Measurements from ENCODE around the gene FSHR.

The FSHR gene

DNA sequence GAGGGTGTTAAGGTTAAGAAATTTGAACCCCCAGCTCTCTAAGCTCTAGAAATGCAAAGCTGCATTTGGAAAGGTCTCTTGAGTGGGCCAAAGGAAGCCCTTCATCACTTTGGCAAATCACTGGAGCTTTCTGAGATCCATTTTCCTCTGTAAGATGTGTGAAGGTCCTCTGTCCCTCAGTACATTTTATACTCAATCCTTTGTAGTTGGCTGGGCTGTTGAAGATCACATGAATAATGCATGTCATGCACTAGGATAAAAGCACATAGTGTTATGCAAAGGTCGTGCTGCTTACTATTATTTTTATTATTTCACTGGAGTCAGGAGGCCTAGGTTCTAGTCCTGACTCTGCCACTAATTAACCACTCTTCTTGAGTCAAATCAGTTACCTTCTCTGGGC, 124.9 kb downstream of the FSHR start:
- no peak for DNase-seq

DNA sequence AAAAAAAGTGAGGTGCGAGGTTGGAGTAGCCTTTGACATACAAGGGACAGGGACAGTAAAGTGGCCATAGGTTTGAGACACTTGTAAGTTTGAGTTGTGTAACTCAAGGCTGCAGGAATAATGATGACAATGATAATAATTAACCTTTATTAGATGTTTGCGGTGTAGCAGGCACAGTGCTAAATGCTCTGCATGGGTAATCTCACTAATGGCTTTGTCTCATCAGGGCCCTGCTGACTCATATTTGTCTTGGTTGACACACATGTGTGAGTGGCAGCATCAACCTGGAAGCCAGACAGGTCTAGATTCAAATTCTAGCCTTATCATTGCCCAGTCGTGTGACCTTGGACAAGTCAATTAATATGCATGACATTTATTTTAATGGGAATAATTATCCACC, 126.2 kb downstream of the FSHR start:
- no peak for DNase-seq

DNA sequence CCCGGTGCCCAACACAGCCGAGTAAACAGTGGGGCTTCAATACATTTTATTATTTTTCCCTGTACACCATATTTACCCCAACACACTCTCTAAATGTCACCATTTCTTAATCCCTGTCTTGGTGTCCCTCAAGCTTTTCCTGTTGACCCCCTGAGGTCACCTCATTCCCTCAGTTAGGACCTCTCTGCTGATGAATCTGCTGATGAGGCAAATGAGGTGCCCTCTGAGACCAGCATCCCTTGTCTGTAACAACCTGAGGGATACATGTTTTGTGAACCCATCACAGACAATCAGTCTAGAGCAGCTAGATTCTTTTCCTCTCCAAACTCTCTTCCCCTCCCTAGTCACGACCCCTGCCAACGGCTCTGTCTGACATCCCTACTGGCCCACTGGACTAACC, 127.6 kb downstream of the FSHR start:
- DNase-seq, result no peak

DNA sequence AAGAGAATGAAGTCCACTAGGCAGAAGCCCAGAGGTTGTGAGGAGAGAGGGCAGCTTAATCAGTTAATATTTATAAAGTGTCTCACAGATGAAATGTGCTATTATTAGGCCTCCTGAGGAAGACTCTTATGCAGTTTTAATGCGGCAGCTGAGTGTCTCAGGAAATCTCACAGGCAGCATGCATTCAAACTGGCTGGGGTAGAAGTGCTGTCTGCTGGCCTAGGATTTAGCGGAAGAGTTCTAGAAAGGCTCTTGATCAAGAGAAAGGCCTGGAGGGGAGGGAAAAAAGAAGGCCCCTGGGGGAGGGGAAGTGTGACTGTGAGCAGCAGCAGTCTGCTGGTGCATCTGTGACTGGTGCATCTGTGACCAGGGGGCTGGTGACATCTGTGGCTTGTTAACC, 133.0 kb downstream of the FSHR start:
- peak; percentile 23 for DNase-seq

DNA sequence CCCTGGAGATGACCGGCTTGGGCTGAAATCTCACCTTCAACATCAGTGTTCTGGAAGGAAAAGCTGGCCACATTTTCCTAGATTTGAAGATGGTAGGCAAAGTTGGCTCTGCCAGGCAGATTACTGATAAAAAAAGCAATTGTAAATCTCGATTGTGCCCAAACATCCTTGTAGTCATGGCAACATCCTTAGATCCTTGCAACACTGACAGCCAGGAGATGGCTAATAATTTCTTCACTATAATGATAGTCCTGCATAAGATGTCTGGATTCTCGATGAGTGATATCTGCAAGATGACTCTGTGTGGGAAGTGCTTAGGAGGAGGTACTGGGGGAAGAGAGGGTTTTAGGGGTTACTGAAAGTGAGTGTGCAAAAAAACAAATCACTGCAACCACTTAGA, 149.1 kb downstream of the FSHR start:
- no peak for DNase-seq

DNA sequence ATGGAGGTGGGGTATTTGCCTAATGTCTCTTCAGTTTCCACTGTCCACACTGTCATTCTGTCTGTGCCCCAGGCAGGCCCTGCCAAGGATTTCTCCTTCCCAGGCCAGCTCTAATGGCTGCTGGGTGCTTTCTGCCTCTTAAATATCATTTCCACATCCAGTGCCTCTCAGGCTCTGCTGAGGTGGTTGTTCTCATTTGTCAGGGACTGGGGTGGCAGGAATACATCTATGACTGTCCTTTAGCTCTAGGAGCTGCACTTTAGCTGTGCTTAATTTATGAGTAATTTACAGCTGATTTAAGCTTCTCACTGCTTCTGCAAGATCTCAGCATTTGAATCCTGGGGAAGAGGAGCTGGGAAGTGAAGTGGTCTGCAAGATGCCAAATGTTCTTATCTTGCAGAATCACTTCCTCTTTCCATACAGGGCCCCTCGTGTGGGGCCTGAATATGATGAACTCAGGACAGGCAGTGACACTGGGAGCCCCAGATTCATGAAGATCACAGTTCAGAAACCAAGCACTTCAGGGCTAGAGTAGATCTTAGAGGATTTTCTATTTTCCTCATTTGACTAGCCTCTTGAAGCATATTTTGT, 150.2 kb downstream of the FSHR start:
- no peak for DNase-seq

DNA sequence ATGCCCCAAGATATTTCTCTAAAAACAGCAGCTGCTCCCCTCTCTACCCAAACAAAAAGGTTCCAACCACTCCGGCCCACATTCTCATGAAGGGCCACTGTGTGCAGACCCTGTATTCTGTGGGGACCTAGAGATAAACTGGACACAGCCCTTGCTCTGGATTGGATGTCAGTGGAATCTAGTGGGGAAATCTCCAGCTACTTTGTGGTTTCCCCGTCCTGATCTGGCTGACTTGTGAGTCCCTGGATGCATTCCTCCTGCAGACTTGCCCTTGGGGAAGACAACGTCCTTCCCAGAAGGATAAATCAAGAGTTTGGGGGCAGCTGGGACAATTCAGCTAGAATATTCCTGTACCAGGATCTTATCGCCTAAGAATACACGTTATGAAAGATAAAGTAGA, 151.1 kb downstream of the FSHR start:
- DNase-seq, result no peak

DNA sequence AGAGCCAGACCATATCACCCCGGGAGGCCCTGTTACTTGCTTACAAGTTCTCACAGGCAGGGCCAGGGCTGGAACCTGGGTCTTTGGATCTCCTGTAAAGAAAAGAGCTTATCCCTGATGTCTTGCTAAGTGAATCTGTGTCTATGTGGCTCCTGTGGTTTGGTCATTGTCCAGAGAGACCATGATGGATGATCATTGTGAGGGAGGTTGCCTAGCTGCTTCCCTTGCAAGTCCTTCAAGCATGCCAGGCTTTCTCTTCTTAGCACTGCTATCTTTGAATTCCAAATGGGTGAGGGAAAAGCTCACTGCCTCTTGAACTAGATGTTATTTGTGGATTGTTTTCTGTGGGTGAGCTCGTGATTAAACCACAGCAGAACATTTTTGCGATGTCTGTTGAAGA, 151.6 kb downstream of the FSHR start:
- DNase-seq, result no peak

DNA sequence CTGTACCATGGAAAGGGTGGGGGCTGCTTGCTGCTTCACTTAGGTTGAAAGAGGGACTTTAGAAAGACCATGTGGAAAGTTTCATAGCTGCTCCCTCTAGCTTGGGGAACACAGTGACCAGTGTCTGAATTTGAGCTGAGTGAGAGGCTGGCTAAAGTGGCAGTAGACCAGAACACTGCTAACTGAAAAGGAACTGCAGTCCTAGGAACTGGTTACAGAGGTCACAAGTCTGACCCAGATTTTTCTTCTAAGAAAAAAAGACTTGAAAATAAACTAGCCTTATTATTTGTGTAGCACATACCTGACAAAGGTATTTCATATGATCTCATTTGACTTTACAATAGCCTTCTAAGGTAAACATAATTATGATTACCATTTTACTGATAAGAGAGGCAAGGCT, 153.6 kb downstream of the FSHR start:
- no peak for DNase-seq

DNA sequence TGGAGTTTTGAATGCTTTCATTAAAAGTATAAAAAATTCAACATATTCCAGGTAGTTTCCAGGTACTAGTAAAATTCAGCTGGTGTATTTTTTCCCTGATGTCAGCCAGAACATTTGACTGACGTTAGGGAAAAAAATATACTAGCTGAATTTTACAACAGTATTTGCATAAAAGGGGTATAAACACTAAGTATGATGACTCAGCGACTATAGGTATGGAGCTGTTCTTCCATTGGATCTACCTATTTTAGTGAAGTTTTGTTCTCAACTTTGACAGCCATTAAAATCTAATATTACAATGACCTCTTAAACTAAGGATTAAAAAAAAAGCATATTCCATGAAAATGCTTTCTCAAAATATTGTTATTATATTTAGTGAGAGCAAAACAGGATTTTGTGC, 155.9 kb downstream of the FSHR start:
- DNase-seq, result no peak

DNA sequence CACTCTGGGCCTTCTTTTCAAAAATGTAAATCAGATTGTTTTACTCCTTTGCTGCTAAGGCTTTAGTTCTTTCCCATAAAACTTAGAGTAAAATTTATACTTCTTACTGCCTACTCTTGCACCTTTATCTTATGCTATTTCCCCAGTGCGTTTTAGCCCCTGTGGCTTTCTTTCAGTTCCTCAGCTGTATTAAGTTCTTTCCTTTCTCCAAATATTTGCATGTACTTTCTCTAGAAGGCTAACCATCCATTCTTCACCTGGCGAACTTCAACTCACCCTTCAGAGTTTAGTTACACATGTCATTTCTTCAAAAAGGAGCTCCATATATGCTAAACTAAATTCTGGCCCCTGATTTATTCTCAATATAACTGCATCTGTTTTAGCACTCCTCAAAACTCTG, 160.7 kb downstream of the FSHR start:
- DNase-seq, result no peak

DNA sequence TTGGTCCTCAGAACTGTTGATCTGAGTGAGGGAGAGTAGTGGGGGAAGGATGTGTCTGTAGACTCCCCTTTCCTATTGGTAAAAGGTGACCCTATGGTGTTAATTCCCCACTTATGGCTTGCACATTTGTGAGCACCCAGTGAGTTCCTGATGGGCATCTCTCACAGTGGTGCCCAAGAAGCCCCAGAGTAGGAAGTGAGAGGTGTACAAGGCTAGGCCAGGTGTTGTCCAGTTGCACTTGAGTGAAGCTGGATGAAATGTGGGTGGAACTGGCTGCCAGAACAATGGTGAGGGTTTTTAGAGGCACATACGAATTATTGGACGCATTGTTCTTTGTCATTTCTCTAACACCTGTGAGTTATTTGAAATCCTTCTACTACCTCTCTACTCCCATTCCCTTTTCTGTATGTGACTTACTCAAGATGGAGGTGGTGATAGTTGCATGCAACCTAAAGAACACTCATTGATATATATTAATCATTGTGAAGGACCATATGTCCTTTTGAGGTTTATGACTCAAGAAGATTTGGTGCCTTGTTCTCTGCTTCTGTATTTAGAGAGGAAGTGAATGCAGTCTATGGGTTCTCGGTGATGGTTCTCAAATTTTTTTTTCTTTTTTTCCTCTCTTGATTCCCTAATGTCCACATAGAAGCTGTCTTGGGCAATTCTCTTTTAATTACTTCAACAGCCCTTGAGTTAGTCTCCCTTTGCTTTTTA, 162.7 kb downstream of the FSHR start:
- DNase-seq, result no peak

DNA sequence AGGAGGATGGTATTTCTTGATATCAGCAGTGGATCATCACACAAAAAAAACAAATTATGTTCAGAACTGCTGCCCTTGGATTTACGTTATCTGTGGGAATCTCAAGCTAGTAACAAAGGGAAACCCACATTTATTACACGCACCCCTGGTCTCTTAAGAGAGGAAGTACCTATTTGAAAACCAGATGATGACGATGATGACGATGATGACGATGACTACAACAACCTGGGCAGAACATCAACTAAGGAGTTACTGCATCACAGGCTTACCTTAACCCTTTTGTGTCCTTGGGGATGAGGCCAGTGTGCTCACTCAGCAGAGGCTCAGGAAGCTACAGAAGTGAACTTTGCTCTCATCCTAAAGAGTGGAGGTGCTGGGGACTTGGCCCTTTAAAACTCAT, 169.4 kb downstream of the FSHR start:
- DNase-seq, result no peak

DNA sequence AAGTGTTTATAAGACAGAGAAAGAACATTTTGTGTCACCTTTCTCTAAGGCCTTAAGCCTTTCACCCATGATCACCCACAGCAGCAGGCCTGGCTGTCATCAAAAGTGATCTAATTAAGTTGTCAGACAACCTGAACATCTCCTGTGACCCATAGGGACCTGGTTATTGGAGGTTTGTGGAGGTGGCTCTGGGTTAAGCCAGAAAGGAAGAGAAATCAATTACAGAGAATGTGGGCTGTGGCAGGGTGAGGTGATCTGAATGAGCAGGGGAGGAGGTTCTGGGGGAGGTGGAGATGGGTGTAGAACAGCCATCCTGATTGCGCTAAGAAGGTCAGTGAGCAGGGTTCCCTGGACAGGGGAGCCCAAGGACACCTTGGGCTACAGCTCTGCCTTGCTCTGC, 170.8 kb downstream of the FSHR start:
- no peak for DNase-seq

DNA sequence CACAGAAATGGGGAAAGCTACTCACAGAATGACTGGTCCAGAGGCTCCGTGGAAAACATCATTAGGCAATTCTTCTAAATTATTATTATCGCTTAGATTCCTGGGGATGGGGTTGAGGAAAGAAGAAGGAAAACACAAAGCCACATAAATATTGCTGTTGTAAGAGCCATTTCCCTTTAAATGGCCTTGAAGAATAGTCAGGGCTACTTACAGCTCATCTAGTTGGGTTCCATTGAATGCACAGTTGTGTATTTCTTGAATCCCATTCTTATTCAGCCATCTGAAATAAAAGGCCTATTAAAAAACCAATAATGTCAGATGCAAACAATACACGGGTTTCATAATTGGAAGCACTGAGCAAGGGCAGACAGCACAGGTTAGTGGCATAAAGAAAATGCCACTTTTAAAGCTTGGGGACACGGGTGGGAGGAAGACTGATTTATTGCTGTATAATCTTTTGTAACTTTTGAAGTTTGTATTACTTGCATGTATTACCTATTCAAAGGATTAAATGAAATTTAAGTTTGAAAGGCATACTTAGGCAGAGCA, 171.4 kb downstream of the FSHR start:
- no peak for DNase-seq

DNA sequence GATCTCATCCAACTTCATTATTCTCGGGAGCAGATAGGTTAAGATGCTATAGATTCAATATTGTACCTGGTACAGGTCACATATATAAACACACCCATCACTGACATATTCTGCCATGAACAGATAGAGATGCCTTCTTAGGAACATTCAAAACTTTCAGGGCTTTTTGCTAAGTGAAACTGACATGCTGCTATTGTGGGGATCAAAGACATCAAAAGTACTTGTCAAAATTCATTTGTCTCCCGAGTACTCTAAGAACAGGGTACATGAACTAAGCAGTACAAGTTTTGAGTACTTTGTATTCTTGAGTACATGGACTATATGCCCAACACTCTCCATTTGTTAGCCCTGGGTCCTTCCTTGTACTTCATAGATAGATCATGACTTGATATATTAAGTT, 173.5 kb downstream of the FSHR start:
- DNase-seq, result no peak

DNA sequence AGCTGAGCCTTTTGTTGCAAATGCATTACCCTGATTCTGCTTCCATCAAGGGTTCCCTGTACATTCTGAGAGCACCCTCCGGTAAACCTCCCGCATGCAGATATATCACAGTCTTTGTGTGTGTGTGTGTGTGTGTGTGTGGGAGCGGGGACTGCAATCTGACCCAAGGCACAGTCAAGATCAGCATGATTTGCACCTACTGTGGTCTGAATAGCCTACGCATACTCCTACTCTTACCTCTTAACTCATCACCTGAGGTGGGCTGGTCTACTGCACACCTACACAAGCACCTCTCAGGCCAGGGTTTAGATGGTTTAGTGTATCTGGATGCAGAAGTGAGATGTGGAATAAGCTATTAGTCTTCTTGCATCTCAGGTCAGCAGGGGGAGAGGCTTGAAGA, 174.6 kb downstream of the FSHR start:
- DNase-seq, result no peak

DNA sequence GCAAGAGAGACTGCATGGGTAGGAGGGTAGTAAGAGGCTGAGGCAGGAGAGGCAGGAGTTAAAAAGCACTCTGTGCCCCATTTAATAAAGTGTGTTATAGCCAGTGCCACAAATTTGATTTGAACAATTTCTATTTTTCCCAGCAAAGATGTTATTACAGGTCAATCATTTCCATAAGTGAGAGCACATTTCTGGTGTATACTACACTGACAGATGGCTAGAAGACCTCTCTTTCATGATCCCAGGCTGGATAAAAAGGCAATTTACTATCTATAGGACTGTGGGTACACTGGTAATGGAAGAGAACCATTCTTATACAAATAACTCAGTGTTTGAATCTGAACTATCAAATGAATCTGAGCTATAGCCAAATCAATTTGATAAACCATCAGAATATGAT, 176.2 kb downstream of the FSHR start:
- no peak for DNase-seq

DNA sequence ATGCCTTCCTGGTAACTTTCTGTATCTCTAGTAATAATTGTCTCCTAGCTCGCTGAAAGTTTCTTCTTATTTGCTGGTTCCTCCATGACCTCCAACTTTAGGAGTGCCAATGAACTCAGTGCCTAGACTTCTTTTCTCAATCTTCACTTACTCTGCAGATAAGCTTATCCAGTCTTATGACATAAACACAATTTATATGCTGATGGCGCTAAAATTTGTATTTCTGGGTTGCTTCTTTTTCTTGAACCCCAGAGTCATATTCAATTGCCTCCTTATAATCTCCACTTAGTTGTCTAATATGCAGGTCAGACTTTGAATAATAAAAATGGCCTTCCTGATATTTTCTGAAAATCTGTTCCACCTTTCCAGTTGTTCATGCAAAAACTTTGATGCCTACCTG, 182.5 kb downstream of the FSHR start:
- no peak for DNase-seq

DNA sequence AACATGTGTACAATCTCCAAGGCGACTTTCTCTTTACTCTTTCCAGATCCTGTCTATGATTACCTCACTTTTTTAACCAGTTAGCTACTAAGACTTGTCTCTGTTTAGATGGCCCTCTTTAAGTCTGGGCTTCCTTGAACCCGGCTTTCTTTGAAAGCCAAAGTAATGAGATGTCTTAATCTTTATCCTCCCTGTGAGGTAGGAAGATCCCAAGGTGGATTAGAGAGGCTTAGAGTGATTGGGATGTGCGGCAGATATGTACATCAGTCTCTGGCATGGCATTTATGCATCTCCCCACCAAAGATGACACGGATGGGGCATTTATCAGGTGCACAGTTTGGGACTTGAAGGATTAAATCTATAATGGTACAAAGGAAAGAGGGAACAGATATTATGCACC, 186.3 kb downstream of the FSHR start:
- DNase-seq, result no peak

DNA sequence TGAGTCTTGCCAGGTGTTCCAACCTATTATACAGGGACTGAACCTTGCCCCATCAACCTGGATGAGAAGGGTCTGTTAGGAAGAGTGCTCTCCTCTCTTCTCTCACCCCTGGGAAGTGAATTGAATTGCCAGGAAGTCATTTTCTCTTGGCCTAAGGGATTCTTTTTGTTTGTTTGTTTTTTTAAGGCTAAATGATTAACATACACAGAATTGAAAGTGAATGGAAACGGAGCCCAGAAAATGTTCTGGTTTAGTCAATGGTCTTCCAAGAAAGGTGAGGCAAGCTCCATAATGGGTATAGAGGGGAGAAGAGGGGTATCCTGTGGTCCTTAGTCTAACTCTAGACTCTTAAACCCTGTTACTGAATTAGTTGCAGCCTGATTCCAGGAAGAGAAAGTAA, 189.1 kb downstream of the FSHR start:
- DNase-seq, result no peak

DNA sequence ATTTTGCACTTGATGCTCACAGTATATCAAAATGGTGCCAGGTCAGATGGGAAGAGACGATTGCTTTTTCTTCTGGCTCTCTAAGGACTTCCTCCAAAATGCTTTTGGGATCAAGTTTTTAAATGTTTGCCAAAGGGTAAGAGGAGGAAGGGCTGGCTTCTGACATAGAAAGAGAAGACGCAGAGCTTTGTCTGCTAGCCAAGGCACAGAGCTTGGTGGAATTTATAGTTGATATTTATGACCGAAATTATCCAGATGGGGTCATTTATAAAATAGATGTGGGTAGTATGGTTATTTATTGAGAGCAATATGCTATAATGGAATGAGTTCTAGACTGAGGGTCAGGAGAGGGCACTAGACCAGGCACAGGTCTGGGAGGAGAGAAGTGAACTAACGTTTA, 193.3 kb downstream of the FSHR start:
- DNase-seq, result no peak

DNA sequence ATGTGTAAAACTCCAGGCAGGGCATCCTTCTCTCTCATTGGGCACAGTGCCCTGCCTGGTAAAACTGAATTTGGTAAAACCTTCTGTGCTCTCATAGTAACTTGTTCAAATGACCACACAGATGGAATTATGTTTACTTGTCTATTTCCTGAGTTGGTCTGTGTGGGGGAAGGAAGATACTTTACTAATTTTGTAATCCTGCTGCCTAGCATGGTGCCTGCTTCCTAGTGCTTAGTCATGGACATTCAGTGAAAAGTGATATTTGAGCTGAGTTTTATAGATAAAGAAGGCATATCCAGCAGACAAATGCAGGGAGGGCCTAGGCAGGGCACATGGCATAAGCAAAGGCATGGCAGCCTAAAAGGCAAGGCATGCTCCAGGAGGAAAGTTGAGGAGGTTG, 199.4 kb downstream of the FSHR start:
- no peak for DNase-seq

DNA sequence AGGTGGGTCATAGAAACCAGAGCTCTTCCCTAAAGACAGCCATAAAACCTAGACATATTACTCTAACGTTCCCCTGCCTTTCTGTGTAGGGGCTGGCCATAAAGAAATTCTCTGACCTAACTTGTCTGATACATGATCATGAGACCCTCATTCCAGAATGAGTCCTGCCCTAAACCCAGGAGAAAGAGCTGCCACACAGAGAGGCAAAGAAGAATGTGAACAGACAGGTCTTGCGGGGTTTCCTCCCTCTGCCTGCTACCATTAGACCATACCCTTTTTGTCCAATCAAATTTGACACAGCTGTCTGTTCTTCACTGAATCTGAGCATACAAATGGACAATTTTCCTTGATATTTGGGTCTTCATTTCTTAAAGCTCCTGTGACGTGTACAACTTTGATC, 200.0 kb downstream of the FSHR start:
- DNase-seq, result no peak

DNA sequence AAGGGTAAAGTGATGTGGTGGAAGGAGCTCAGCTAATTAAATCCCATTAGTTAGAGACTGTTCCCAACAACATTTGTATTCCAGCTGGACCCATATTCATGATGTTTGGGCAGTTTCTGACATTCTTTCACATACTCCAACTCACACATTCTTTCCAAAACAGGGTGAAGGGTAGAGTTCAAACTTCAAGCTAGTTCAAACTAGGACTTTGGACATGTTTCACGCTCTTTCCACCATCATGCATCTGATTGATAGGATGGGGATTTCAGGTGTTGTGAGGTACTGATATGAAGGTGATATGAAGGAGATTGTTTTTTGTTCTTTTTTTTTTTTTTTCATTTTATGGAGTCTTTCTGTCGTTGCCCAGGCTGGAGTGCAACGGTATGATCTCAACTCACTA, 201.7 kb downstream of the FSHR start:
- DNase-seq, result no peak
